Measurements from ENCODE around the gene RSU1.

Gene RSU1

DNA sequence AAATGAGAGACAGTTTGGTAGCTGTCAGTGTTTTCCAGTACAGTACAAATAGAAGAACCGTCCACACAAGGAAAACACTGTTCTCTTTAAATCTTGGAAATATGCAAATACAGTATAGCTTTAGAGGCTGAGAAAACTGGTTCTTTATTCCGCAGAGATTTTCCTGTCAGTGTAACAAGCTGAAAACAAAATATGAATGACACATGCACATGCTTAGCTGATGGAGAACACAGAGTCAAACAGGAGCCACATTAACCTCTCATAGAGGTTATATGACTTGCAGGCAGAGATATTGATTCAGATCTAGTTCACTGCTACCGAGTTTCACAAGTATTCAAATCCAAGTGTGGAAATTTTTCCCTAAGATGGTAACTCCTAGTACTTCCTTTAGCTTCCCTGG, 160.3 kb downstream of the RSU1 start:
- DNase-seq = no peak

DNA sequence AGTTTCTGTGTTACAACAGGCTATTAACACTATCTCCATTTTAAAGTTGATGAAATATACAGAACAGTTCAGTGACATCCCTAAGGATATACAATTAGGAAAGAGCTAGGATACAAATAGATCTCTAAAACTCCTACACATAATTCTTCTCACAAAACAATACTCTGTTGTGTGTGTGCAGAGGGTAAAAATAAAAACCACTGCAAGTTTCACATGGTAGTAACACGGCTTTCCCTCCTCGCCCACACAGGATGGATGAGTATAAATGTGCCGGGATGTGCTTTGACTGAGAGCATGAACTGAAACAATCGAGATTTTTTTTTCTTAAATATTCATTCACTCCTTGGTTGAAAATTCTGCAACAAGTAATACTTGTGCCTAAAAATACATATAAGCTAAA, 164.0 kb downstream of the RSU1 start:
- DNase-seq = no peak

DNA sequence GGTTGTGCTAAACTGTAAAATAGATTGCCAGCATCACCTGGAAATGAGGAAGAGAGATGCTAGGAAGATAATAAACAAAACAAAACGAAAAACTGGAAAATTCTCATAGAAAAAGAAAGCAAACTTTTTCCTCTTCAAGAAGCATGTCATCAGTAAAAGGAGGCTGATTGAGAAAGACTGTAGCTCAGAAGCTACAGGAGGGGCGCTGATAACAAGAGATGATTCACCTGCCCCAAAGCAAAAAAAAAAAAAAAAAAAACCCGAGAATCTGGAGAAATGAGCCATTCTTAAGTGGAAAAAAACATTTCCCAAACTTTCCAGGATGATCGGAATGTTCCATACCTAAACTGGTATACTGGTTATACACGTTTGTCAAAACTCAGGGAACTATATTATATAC, 165.1 kb downstream of the RSU1 start:
- DNase-seq = no peak

DNA sequence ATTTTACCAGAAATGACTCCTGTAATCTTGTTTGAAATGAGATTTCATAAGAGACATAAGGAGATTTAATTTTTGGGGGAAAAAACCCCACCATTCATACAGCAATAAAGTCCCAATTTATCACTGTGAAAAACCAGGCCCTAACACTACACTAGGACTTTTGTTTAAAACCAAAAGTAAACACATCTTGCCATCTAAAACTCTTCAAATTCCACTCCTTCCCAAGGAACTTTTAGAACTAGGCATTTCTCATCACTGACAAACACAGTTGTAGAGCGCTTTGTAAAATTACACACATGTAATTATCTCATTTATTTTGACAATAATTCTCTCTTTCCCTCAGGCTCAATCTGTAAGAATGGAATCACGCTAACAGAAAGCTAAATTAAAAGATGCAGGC, 167.5 kb downstream of the RSU1 start:
- no peak for DNase-seq

DNA sequence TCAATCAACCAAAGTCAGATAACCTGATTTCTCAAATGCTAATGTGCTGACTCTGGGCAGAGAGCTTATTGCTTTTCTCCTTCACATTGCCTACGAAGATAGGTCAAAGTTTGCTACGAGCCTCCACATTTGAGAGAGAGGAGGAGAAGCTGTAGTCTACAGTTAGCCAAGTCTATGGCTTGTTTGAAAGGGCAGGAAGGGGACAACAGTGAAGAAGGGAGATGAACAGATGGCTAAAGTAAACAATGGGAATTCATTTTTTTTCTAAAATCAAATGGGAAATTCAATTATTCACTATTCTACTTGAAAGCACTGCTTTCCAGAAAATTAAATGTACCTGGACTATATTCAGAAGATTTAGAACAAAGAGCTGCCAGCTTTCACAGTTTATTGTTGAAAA, 168.9 kb downstream of the RSU1 start:
- DNase-seq = no peak

DNA sequence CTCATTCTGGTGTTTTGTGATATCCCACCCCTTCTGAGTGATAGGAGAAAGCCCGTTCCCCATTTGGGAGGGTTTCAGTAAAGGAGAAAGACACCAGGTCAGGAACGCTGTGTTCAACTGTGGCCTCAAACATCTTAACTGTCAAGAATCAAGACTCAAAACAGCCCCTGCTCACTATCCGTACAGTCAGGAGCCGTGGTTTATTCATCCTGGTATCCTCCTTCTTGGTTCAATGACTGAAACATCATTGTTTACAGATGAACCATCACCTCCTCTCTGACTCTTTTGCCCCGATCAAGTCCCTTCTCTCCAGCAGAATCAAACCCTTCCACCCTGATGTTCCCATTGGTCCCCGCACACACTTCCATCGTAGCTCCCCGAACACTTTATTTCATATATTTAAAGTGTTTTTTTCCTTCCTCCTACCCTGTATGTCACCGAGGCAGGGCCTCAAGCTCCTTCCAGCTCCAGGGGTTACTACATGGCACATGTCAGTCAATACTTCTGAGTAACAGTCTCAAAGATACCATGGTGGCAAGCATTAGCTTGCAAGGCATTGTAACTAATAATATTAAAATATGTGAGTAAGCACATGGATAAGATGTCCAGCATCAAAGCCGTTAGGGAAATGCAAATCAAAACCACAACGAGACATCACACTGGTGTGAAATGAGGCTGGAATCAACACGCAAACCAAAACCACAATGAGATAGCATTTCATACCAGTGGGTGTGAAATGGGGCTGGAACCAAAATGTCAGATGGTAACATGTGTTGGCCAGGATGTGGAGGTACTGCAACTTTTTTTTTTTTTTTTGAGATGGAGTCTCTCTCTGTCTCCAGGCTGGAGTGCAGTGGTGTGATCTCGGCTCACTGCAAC, 170.8 kb downstream of the RSU1 start:
- DNase-seq = no peak

DNA sequence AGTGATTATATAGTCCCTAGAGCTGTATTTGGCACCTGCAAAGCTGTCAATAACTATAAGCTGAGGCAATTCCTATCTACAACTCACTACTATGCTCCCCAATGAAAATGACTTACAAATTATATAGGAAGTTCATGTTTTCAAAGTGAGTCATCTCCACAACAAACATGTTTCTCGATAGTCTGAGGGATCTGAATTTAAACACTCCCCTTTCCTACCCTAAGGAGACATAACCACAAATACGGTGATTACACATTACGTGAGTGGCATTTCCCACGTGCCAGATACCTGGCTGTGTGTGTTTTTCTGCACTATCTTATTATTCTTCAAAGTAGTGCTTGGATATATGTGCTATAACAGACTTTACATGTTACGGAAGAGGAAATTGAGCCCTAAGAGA, 173.1 kb downstream of the RSU1 start:
- no peak for DNase-seq

DNA sequence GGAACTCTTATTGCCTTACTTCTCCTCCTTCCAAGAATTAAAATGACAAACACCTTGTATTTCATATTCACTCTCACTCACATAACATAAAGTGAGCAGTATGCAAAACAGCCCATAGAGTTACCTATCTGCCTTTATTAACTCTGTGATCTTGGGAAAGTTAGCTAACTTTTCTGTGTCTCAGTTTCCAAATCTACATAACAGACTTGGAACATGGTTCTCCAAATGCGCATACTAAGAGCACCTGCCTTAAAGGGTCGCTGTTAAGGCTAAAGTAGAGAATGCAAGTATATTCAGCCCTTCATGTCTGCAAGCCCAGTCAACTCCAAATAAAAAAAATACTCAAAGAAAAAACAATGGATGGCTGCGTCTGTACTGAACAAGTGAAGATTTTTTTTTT, 173.7 kb downstream of the RSU1 start:
- DNase-seq = no peak

DNA sequence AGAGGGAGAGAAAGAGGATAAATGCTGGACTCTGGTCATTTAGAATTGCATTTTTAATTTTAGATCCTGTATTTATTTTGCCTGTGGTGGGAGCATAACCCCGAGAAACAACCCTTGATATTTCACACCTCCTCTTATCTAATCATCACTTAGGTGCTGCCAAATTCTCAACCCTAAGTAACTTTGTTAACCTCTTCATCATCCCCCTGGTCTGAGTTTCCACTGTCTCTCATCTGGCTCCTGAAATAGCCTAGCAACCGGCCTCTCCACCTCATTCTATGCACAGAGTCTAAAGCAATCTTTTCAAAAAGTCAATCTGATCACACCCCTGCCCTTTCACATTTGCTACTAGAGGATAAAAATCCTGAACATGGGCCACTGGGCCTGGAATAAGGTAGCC, 177.1 kb downstream of the RSU1 start:
- DNase-seq = no peak

DNA sequence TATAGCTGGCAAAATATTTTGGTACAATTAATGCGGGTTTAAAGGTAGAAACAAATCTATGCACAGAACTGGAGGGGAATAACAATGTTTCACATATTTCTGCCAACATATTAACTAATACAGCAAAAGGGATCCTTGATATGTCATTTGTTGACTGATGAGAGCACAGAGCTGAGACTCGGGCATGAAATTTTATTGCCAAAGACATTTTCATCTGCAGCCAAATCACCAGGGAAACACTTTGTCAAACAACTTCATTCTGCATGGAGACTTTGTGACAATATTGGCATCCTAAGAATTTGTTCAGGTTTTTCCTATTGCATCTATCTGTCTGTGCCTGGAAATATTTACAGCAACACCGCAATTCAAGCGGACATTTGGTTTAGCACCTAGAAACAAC, 177.8 kb downstream of the RSU1 start:
- DNase-seq = no peak

DNA sequence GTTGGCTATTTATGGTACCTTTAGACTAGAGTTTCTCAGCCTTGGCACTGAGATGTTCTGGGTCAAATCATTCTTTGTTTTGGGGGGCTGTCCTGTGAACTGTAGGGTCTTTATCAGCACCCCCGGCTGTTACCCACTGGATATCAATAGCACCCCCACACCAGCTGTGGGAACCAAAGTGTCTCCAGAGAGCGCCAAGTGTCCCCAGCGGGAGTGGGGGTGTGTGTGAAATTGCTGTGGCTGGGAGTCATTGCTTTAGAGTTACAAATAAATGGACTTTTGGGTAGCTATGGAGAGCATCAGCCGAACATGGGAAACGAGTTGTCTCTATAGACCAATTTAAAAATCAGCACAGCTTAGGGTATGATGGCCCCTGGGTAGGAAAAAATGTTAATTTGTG, 184.2 kb downstream of the RSU1 start:
- no peak for DNase-seq

DNA sequence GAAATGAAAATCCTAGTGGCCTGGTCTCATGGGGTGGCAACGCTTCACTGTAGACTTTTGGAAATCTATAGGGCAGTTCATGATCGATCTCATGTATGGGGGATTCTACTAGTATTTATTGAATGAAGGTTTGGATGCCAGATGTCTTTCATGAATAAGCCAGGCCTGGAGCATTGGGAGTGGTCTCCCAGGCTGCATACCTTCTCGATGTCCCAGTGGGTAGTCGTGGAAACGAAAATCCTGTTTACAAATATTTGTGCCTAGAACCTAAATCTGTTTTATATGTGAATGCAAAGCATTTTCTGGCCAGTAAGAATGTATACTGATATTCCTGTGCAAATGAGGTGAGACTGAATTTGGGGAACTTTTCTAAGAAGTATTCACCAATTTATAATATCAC, 190.5 kb downstream of the RSU1 start:
- no peak for DNase-seq

DNA sequence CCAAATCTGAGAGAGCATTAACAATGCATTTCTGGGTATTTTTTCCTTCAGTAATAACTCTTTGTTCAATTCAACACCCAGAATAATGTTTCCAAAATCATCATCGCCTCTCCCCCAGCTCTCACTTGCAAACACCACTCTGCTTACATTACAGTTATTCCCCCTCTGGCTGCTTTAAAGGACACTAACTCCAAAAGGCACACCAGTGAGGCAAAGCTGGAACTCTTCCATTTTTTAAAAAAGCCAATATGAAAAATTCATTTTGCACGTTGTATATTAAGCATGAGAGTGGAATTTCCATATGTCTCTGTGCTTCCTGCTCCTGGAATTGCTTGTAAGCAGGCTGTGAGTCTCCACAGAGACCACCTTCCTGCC, 204.3 kb downstream of the RSU1 start:
- DNase-seq = no peak

DNA sequence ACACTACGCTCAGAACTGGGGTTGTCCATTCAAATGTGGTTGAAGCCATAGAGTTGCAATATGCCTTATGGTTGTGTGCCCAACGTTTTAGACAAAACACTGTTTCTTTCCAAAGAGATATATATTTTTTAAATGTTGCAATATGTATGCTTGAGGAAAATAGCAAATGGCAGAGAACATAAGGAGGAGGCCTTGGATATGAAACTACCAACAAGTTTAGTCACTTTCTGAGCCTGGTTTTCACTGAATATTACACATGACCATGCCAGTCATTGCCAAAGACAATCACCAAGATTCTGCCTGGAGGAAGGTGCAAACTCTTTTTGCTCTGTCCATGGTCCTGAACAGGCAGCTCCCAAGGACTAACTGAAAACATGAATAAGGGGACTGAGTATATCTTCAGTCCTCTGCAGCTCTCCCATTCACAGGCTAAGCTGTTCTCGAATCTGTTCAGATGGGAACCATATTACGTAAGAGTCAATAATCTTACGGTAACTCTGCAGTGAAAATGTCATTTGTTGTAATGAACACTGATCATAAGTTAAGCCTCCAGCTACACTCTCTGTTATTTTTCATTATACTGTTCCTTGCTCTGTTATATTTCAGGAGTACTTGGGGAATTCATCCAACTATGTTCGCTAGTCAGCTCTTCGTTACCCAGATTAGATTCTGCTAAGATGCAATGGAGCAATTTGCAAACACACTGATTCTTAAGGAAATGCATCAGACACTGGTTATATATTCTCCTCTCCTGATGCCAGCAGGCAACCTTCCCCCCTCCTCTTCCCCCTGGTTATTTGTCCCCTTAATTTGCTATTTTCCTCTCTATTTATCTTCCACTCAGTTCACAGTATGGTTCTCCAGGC, 204.9 kb downstream of the RSU1 start:
- DNase-seq = no peak

DNA sequence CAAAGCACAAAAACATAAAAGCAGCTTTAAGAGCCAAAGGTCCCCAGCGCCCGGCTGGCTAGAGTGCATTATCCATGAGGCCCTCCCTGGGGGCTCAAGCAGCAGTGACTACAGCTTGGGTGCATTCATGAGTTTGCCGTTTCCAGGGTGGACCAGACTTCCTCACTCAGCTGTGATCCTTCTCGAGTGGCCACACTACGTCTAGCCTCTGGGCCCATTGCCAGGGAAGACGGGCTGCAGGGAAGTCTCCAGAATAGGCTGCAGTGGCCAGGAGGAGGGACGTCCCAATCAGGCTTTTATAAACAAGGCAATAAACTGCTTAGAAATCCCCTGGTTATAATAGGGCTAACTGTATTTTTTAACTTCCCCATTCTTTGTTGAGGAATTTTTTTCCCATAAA, 206.2 kb downstream of the RSU1 start:
- no peak for DNase-seq

DNA sequence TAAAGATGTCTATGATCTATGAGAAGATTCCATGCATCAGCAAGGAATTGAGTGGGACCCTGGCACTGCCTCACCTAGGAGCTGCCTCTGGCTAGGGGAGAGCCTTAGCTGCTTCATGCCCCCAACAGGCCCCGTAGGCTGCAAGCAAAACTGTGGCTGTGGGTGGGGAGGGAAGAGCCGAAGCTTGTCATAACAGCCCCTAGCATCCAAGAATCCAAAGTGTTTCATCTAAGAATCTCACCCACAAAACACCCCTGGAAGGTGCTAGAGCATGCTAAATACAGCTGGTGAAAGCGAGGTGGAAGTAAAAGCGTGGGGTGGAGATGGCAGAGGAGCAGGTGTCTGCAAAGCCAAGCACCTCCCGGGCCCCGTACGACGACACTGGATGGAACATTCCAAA, 208.0 kb downstream of the RSU1 start:
- no peak for DNase-seq

DNA sequence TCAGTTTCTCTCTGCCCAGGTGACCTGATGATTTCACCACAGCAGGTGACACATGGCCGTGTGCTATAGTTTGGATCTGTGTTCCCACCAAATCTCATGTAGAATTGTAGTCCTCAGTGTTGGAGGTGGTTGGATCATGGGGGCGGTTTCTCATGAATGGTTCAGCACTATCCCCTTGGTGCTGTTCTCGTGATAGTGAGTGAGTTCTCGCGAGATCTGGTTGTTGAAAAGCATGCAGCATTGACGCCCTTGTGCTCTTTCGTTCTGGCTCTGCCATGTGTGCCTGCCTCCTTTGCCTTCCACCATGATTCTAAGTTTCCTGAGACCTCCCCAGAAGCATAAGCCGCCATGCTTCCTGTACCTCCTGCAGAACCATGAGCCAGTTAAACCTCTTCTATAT, 210.3 kb downstream of the RSU1 start:
- no peak for DNase-seq

DNA sequence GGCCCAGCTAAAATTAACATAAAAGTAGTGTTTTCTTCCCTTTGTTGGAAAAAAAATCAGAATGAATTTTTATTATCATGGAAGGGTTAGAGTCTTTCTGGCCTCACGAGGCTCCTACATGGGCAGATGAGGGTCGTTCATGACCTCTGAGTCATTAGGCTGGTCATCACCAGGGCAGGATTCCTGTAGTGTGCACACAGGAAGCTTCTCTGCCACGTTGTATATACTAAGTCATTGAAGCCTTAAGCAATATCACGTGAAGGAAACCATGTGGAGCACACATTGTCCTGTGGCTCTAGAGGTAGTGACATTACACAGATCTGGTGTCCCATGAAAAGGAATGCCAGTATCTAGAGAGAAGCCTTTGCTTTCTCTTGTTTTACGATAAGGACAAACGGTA, 210.8 kb downstream of the RSU1 start:
- DNase-seq = no peak

DNA sequence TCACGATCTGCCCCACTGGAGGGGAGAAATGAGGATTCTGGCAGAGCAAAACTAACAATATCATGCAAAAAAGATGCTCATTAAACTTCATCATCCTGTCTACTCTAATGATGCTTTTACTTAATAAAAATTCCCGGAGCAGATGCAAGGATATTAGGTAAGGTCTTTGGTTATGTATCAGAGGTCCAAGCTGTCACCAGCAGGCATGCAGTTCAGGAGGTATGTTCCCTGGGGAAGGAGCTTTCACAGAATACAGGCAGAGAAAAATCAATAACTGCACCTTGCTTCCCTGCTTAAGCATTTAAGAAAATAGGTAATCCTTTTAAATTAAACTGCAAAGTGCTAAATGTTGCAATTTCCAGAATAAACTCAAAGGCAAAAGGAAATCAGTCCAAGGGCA, 213.9 kb downstream of the RSU1 start:
- DNase-seq = no peak

DNA sequence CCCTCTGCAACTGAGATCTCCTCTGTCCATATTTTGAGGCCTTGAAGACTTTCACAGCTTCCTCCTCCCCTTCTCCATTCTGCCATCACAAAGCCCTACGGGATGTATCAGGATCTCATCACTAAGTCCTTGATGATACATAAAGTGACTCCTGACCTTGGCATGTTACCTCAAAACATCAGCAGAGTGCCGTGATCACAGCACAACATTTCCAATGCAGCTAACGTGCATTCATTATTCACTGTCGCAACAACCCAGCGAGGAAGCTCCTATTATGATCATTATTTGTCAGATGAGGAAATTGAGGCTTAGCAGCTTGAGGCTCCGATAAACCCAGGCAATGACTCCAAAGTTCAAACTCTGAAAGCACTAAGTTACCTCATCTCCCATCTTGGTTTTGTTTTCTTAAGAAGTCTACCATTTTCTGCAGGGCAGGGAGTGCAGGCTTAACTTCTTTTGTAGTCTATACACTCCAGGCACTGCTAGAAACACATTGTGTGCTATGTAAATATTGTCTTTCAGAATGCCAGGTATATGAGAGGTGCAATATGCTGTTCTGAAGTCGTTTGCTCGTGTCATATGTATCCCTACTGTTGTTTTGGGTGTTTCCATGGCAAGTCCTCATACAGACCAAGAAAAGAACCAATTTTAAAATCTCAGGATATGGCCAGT, 215.0 kb downstream of the RSU1 start:
- DNase-seq = no peak

DNA sequence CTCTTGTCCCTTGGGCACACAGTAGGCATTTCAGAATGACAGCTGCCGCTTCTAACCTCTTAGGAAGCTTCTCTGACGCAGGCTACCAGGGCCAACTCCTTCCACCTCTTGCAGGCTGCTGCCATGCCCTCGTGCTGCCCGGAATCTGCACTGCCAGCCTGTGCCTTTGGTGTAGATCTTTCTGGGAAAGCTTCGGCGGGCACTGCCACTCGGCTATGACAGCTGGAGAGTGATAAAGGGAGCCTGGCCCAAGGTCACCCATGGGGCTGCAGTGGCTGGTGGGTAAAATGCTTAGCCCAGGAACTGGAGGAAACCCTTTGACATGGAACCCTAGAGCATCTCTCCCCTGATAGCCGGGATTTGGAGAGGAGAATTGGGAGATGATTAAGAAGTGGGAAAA, 217.6 kb downstream of the RSU1 start:
- no peak for DNase-seq

DNA sequence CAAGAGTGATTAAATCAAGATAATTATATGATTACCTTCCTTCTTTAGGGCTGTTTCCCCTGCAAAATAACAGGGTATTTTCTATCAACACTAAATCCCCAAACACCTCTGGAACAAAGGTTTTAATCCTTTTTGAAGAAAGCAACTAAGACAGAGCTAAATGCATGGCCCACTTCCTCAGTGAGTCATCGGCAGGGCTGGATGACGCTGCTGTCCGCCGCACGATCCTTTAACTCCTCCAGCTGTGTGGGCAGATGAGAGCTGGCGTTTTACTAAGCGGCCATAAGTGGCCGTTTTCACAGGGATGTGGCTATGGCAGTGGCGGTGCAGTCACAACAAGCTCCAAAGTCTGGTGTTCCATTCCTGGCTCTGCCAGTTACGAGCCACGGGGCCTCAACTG, 219.6 kb downstream of the RSU1 start:
- DNase-seq = no peak

DNA sequence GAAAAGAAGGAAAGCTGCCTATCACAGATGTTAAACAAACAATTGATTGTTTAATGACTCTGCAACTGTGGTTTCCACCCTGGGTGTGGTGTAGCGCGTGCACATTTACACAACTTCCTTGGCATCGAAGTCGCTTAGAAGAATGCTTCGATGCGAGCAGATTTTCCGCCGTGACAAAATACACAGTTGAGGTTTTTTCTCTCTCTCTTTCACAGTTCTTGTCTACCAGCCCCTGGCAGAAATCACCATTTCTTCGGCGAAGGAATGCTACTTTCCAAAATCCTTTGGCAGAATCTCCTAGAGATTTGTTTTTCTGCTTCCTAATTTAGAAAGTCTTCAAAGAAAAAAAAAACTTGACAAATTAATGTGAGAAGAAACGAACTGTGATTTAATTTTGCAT, 224.8 kb downstream of the RSU1 start:
- DNase-seq = no peak

Data from NCI-H1930 (cell line).